H9 (cell line): ENCODE measurements around the gene DIS3L2. TPM values are rescaled to one million over a fixed set of nuclear protein-coding genes. Genes with fewer than 3 reads are reported as not detected.

Experiments used
- DNase-seq: peaks from one replicate; pipeline ENCODE4 v3.0.0-alpha.2; 2017
- H2AFZ ChIP-seq: one replicate; pipeline ENCODE4 v1.6.1; 2013; ENCODE audit warnings: mild to moderate bottlenecking, low read length, control low read depth, moderate library complexity
- H2AK5ac ChIP-seq: 2 replicates; pipeline ENCODE4 v1.6.1; 2013; ENCODE audit warnings: low read length, control low read depth, mixed read lengths; ENCODE audit not compliant: insufficient read length
- H2BK120ac ChIP-seq: one replicate; pipeline ENCODE4 v1.6.1; 2013; ENCODE audit warnings: low read depth, mild to moderate bottlenecking, low read length, control low read depth, inconsistent platforms; ENCODE audit not compliant: poor library complexity, severe bottlenecking
- H2BK12ac ChIP-seq: 2 replicates; pipeline ENCODE4 v1.6.1; 2013; ENCODE audit warnings: low read length, control low read depth, mixed read lengths, low read depth; ENCODE audit not compliant: insufficient read length
- H2BK15ac ChIP-seq: 2 replicates; pipeline ENCODE4 v1.6.1; 2013; ENCODE audit warnings: low read depth, low read length, control low read depth
- H2BK20ac ChIP-seq: one replicate; pipeline ENCODE4 v1.6.1; 2013; ENCODE audit warnings: low read depth, mild to moderate bottlenecking, low read length, control low read depth, inconsistent platforms; ENCODE audit not compliant: poor library complexity, severe bottlenecking
- H2BK5ac ChIP-seq: 2 replicates; pipeline ENCODE4 v1.6.1; 2013; ENCODE audit warnings: low read length, control low read depth, mixed read lengths; ENCODE audit not compliant: insufficient read length
- H3K14ac ChIP-seq: 2 replicates; pipeline ENCODE4 v1.6.1; 2013; ENCODE audit warnings: low read length, control low read depth; ENCODE audit not compliant: insufficient read depth
- H3K18ac ChIP-seq: 2 replicates; pipeline ENCODE4 v1.6.1; 2013; ENCODE audit warnings: low read depth, mild to moderate bottlenecking, mixed read lengths, low read length, control low read depth; ENCODE audit not compliant: insufficient read length
- H3K23ac ChIP-seq: 2 replicates; pipeline ENCODE4 v1.6.1; 2013; ENCODE audit warnings: low read length, control low read depth, mixed read lengths, low read depth; ENCODE audit not compliant: insufficient read length
- H3K23me2 ChIP-seq: 2 replicates; pipeline ENCODE4 v1.6.1; 2013; ENCODE audit warnings: low read depth, mild to moderate bottlenecking, mixed read lengths, low read length, control low read depth; ENCODE audit not compliant: insufficient read length, poor library complexity, severe bottlenecking
- H3K27ac ChIP-seq: 2 replicates; pipeline ENCODE4 v1.5.1; 2013; ENCODE audit warnings: low read length, control low read depth, mixed read lengths, low read depth; ENCODE audit not compliant: insufficient read length
- H3K27me3 ChIP-seq: 2 replicates; pipeline ENCODE4 v1.6.1; 2013; ENCODE audit warnings: low read length, control low read depth, inconsistent platforms; ENCODE audit not compliant: insufficient read depth
- H3K4ac ChIP-seq: 2 replicates; pipeline ENCODE4 v1.6.1; 2013; ENCODE audit warnings: low read depth, mild to moderate bottlenecking, control low read depth, inconsistent platforms, low read length, moderate library complexity
- H3K4me1 ChIP-seq: 2 replicates; pipeline ENCODE4 v1.6.1; 2013; ENCODE audit warnings: low read length, control low read depth, inconsistent platforms; ENCODE audit not compliant: insufficient read depth
- H3K4me2 ChIP-seq: 2 replicates; pipeline ENCODE4 v1.6.1; 2013; ENCODE audit warnings: low read length, control low read depth, mixed read lengths; ENCODE audit not compliant: insufficient read length, insufficient read depth
- H3K56ac ChIP-seq: 2 replicates; pipeline ENCODE4 v1.6.1; 2013; ENCODE audit warnings: low read depth, mild to moderate bottlenecking, mixed read lengths, low read length, control low read depth; ENCODE audit not compliant: insufficient read length
- H3K79me1 ChIP-seq: 2 replicates; pipeline ENCODE4 v1.6.1; 2013; ENCODE audit warnings: low read depth, mild to moderate bottlenecking, moderate library complexity, low read length, control low read depth, inconsistent platforms; ENCODE audit not compliant: insufficient read depth, poor library complexity, severe bottlenecking
- H3K79me2 ChIP-seq: 2 replicates; pipeline ENCODE4 v1.6.1; 2013; ENCODE audit warnings: low read length, control low read depth, inconsistent platforms; ENCODE audit not compliant: insufficient read depth
- H3K9ac ChIP-seq: 2 replicates; pipeline ENCODE4 v1.6.1; 2013; ENCODE audit warnings: low read length, control low read depth, mixed read lengths; ENCODE audit not compliant: insufficient read length; ENCODE audit errors: extremely low read depth
- H3K9me3 ChIP-seq: one replicate; pipeline ENCODE4 v1.6.1; 2013; ENCODE audit warnings: low read depth, low read length, inconsistent platforms; ENCODE audit not compliant: control insufficient read depth
- H3T11ph ChIP-seq: one replicate; pipeline ENCODE4 v1.6.1; 2013; ENCODE audit warnings: mild to moderate bottlenecking, low read length, control low read depth, inconsistent platforms
- H4K20me1 ChIP-seq: one replicate; pipeline ENCODE4 v1.6.1; 2013; ENCODE audit not compliant: control insufficient read depth, insufficient read length, insufficient read depth
- H4K5ac ChIP-seq: 2 replicates; pipeline ENCODE4 v1.6.1; 2013; ENCODE audit warnings: low read depth, mild to moderate bottlenecking, mixed read lengths, low read length, control low read depth; ENCODE audit not compliant: insufficient read length
- H4K8ac ChIP-seq: replicated peaks from 2 replicates; pipeline ENCODE4 v1.6.1; 2013; ENCODE audit warnings: low read length, control low read depth, mixed read lengths, low read depth; ENCODE audit not compliant: insufficient read length
- H4K91ac ChIP-seq: 2 replicates; pipeline ENCODE4 v1.6.1; 2013; ENCODE audit warnings: low read depth, mild to moderate bottlenecking, moderate library complexity, mixed read lengths, low read length, control low read depth; ENCODE audit not compliant: insufficient read length
- H3K27ac Mint-ChIP-seq, 3 experiments: 2 replicates in 2 of 3; 3 replicates in 1 of 3; pipeline ENCODE4 v1.8.0; 2020 to 2021; ENCODE audit warnings: mixed read lengths in 3 of 3, mild to moderate bottlenecking in 1 of 3, moderate library complexity in 1 of 3
- H3K27me3 Mint-ChIP-seq: 2 replicates; pipeline ENCODE4 v1.8.0; 2021; ENCODE audit warnings: low read depth, mild to moderate bottlenecking, moderate library complexity, mixed read lengths
- H3K36me3 Mint-ChIP-seq, 3 experiments: 2 replicates in 2 of 3; 3 replicates in 1 of 3; pipeline ENCODE4 v1.8.0; 2020 to 2021; ENCODE audit warnings: low read depth in 3 of 3, mixed read lengths in 3 of 3; ENCODE audit not compliant: insufficient read depth in 1 of 3
- H3K4me1 Mint-ChIP-seq, 2 experiments: 2 replicates each; pipeline ENCODE4 v1.8.0; 2020; ENCODE audit warnings: mixed read lengths in 2 of 2
- H3K4me3 Mint-ChIP-seq, 2 experiments: 2 replicates in 1 of 2; 3 replicates in 1 of 2; pipeline ENCODE4 v1.8.0; 2020 to 2021; ENCODE audit warnings: mild to moderate bottlenecking in 2 of 2, mixed read lengths in 2 of 2, moderate library complexity in 1 of 2
- H3K9me3 Mint-ChIP-seq, 2 experiments: 2 replicates in 1 of 2; 3 replicates in 1 of 2; pipeline ENCODE4 v1.8.0; 2020; ENCODE audit warnings: mild to moderate bottlenecking in 2 of 2, mixed read lengths in 2 of 2, moderate library complexity in 1 of 2
- total RNA-seq: library from RNA; stranded (reverse); gene quantifications from 2 replicates; pipeline ENCODE4 v1.2.1, GENCODE V29; 2021
- TF ChIP-seq, protein P1 (sequence below): fragments of 200-600 bp; sonication (generic); conservative IDR thresholded peaks from 3 replicates; pipeline ENCODE4 v1.8.0; 2021; ENCODE audit warnings: antibody characterized with exemption, mild to moderate bottlenecking

DIS3L2 gene
- total RNA-seq, 1 experiment from 2014 or later, result 28.1 TPM

DNA sequence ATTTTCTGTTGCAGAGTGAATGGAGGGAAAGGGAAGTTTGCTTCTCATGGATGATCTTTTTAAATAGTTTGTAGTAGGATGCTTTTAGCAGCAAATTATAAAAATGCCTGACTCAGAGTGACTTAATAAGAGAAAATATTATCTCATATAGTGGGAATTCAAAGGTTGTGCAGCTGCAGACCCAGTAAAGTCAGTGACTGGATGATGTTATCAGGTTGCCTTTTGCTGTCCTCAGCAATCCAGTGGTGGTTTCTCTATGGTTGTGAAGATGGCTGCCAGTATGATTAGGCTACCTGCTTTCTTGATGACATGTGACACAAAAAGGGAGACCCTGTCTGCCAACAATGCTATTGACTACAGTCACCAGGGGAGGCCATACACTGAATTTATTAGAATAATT lies 184.8 kb downstream of the DIS3L2 start:
- Histone ChIP-seq H4K91ac (no peak overlapping the region), H2BK12ac (no peak overlapping the region), H3K4me2 (no peak overlapping the region), H4K20me1 (no peaks in the 10 kb centered on the region), H2BK120ac (no peak overlapping the region), H3K79me1 (no peaks in the 10 kb centered on the region), H3K14ac (no peak overlapping the region), H2AFZ (no peak overlapping the region), H2BK15ac (no peak overlapping the region), H2AK5ac (no peak overlapping the region), H3K9me3 (no peaks in the 10 kb centered on the region), H3K27ac (no peak overlapping the region), H3K27me3 (no peaks in the 10 kb centered on the region), H2BK20ac (no peak overlapping the region), H3K4me1 (no peaks in the 10 kb centered on the region), H3K56ac (no peak overlapping the region), H3K4ac (no peak overlapping the region), H4K8ac (no peak overlapping the region), H3K23ac (no peak overlapping the region), H3K9ac (no peak overlapping the region), H4K5ac (no peak overlapping the region), H3K18ac (no peak overlapping the region), H3K79me2 (no peaks in the 10 kb centered on the region), H3T11ph (no peak overlapping the region), H2BK5ac (no peak overlapping the region), H3K23me2 (no peaks in the 10 kb centered on the region)
- H3K27me3 Mint-ChIP-seq, result no peaks in the 10 kb centered on the region
- no peaks in the 10 kb centered on the region for H3K4me1 Mint-ChIP-seq
- H3K4me3 Mint-ChIP-seq, result no peak overlapping the region
- H3K9me3 Mint-ChIP-seq, result no peaks in the 10 kb centered on the region
- TF ChIP-seq, protein P1, sequence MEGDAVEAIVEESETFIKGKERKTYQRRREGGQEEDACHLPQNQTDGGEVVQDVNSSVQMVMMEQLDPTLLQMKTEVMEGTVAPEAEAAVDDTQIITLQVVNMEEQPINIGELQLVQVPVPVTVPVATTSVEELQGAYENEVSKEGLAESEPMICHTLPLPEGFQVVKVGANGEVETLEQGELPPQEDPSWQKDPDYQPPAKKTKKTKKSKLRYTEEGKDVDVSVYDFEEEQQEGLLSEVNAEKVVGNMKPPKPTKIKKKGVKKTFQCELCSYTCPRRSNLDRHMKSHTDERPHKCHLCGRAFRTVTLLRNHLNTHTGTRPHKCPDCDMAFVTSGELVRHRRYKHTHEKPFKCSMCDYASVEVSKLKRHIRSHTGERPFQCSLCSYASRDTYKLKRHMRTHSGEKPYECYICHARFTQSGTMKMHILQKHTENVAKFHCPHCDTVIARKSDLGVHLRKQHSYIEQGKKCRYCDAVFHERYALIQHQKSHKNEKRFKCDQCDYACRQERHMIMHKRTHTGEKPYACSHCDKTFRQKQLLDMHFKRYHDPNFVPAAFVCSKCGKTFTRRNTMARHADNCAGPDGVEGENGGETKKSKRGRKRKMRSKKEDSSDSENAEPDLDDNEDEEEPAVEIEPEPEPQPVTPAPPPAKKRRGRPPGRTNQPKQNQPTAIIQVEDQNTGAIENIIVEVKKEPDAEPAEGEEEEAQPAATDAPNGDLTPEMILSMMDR, result no peak
- DNase-seq, result no peak
- H3K36me3 Mint-ChIP-seq, result peaks cover 0 to 4% (median 3%) of the 10 kb centered on the region in 3 experiments; a peak in 3 of 7 replicates
- no peak overlapping the region for H3K27ac Mint-ChIP-seq
